Measurements from ENCODE around the gene C1orf116. TPM values are rescaled to one million over a fixed set of nuclear protein-coding genes. Genes with fewer than 3 reads are reported as not detected.

The C1orf116 gene
- total RNA-seq, 1 experiment from 2014 or later, result 2.4 TPM

- no peaks in the 10 kb centered on the region for H3K36me3 Mint-ChIP-seq
- H3K27ac Mint-ChIP-seq, result no peak overlapping the region
- H3K9me3 Mint-ChIP-seq, result no peaks in the 10 kb centered on the region
- TF ChIP-seq, protein P1, sequence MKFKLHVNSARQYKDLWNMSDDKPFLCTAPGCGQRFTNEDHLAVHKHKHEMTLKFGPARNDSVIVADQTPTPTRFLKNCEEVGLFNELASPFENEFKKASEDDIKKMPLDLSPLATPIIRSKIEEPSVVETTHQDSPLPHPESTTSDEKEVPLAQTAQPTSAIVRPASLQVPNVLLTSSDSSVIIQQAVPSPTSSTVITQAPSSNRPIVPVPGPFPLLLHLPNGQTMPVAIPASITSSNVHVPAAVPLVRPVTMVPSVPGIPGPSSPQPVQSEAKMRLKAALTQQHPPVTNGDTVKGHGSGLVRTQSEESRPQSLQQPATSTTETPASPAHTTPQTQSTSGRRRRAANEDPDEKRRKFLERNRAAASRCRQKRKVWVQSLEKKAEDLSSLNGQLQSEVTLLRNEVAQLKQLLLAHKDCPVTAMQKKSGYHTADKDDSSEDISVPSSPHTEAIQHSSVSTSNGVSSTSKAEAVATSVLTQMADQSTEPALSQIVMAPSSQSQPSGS (CRISPR knock-in tag; IDR thresholded peaks at IDR 0.05; ENCODE audit: borderline replicate concordance, low read depth), result no peak
- TF ChIP-seq, protein P2, sequence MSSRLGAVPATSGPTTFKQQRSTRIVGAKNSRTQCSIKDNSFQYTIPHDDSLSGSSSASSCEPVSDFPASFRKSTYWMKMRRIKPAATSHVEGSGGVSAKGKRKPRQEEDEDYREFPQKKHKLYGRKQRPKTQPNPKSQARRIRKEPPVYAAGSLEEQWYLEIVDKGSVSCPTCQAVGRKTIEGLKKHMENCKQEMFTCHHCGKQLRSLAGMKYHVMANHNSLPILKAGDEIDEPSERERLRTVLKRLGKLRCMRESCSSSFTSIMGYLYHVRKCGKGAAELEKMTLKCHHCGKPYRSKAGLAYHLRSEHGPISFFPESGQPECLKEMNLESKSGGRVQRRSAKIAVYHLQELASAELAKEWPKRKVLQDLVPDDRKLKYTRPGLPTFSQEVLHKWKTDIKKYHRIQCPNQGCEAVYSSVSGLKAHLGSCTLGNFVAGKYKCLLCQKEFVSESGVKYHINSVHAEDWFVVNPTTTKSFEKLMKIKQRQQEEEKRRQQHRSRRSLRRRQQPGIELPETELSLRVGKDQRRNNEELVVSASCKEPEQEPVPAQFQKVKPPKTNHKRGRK (CRISPR knock-in tag; IDR thresholded peaks at IDR 0.05; ENCODE audit: borderline replicate concordance), result no peak
- TF ChIP-seq RORB (CRISPR knock-in tag; IDR thresholded peaks at IDR 0.05) (no peak), HMGA2 (CRISPR knock-in tag; IDR thresholded peaks at IDR 0.05) (no peak), ZNF121 (CRISPR knock-in tag; IDR thresholded peaks at IDR 0.05) (no peak), TCF7 (CRISPR knock-in tag; IDR thresholded peaks at IDR 0.05; ENCODE audit: low read depth) (no peak), PRRX2 (CRISPR knock-in tag; IDR thresholded peaks at IDR 0.05) (no peak), NFYB (CRISPR knock-in tag; conservative IDR thresholded peaks at IDR 0.05; ENCODE audit: low read depth) (no peak), ETV6 (CRISPR knock-in tag; IDR thresholded peaks at IDR 0.05) (no peak), SMAD4 (CRISPR knock-in tag; IDR thresholded peaks at IDR 0.05) (no peak), IRF2 (CRISPR knock-in tag; IDR thresholded peaks at IDR 0.05; ENCODE audit: borderline replicate concordance, low read depth) (no peak)
- TF ChIP-seq, protein P3, sequence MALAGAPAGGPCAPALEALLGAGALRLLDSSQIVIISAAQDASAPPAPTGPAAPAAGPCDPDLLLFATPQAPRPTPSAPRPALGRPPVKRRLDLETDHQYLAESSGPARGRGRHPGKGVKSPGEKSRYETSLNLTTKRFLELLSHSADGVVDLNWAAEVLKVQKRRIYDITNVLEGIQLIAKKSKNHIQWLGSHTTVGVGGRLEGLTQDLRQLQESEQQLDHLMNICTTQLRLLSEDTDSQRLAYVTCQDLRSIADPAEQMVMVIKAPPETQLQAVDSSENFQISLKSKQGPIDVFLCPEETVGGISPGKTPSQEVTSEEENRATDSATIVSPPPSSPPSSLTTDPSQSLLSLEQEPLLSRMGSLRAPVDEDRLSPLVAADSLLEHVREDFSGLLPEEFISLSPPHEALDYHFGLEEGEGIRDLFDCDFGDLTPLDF (CRISPR knock-in tag; IDR thresholded peaks at IDR 0.05), result no peak
- DNase-seq (ENCODE audit: low spot score) (no peak), ATAC-seq (no peak)
- peaks cover 35% of the 10 kb centered on the region for H3K4me1 Mint-ChIP-seq
- ChIA-PET CTCF (interaction anchor here (1.4 kb wide), 1 partner anchor 52 kb away, joined by 3 read pairs; no protein-coding TSS in a partner anchor), POLR2A (no interaction called here)
- H3K4me3 Mint-ChIP-seq, result no peak overlapping the region
- H3K27me3 Mint-ChIP-seq (ENCODE audit: low read depth), result peaks cover 52% of the 10 kb centered on the region
Observed at GRCh38 chr1:206986885-206987284, 45.7 kb downstream of the C1orf116 start.

DNA sequence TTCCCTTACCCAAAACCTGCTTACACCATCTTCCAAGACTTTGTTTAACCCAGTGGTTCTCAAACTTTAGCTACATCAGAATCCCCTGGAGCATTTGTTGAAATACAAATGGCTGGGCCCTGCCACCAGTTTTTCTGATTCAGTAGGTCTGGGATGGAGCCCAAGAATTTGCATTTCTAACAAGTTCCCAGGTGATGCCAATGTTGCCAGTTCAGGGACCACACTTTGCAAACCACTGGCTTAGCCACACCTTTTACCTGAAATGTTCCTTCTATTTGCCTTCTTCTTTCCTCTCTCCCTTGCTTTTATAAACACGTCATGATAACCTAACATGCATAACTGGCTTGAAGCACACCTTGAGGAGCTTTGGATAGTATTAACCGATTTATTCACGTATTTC, 46.2 kb downstream of the C1orf116 start:
- Mint-ChIP-seq H3K27ac (no peak overlapping the region), H3K27me3 (ENCODE audit: low read depth) (peaks cover 55% of the 10 kb centered on the region)
- CTCF ChIA-PET, result interaction anchor here (1.0 to 1.4 kb wide), 2 partner anchors 14 to 51 kb away, joined by 3 read pairs; no protein-coding TSS in a partner anchor

DNA sequence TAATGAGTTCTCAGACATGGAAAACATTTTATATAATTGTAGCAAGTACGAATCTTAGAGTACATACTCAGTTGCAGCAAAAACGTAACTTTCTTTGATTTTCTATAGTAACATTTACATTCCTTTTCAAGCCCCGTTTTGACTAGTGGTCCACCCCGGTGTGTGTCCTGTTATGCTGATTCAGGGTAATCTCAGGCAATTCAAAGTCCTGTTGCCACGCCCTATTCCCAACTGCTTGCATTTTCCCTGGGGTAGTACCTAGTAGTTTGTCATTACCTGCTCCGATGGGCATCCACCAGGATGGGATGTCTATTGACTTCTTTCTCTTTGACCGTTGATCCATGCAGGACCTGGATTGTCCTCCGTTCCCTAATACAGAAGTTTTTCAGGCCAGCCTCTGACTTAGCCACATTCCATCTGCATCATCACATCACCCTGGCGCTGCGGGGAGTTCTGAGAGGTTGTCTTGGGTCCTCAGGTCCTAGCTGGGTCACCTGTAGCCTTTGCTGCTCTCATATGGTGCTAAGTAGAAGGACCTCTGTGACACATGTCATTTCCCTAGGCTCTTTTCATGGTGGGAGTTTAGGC, 47.3 kb downstream of the C1orf116 start:
- no peaks in the 10 kb centered on the region for H3K36me3 Mint-ChIP-seq
- H3K4me3 Mint-ChIP-seq, result 0 out of 2 replicates have a peak overlapping the region, but pooled peaks have one; percentile 7
- DNase-seq (ENCODE audit: low spot score) (no peak), ATAC-seq (peak; percentile 86)
- peaks cover 35% of the 10 kb centered on the region for H3K4me1 Mint-ChIP-seq
- CTCF ChIA-PET, result interaction anchor here (0.7 kb wide), 1 partner anchor 251 kb away, joined by 3 read pairs; no protein-coding TSS in a partner anchor
- POLR2A ChIA-PET, result no interaction called here
- H3K9me3 Mint-ChIP-seq, result no peaks in the 10 kb centered on the region
- no peak for TF ChIP-seq ETV6 (CRISPR knock-in tag; IDR thresholded peaks at IDR 0.05)
- TF ChIP-seq, protein P4, sequence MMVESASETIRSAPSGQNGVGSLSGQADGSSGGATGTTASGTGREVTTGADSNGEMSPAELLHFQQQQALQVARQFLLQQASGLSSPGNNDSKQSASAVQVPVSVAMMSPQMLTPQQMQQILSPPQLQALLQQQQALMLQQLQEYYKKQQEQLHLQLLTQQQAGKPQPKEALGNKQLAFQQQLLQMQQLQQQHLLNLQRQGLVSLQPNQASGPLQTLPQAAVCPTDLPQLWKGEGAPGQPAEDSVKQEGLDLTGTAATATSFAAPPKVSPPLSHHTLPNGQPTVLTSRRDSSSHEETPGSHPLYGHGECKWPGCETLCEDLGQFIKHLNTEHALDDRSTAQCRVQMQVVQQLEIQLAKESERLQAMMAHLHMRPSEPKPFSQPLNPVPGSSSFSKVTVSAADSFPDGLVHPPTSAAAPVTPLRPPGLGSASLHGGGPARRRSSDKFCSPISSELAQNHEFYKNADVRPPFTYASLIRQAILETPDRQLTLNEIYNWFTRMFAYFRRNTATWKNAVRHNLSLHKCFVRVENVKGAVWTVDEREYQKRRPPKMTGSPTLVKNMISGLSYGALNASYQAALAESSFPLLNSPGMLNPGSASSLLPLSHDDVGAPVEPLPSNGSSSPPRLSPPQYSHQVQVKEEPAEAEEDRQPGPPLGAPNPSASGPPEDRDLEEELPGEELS (CRISPR knock-in tag; IDR thresholded peaks at IDR 0.05), result 0 out of 2 replicates have a peak, but pooled peaks have one; percentile 39
- H3K27me3 Mint-ChIP-seq (ENCODE audit: low read depth), result peaks cover 57% of the 10 kb centered on the region
- no peak overlapping the region for H3K27ac Mint-ChIP-seq

More for the DNA sequence above, 46.2 kb downstream of the C1orf116 start:
- POLR2A ChIA-PET, result no interaction called here
- Mint-ChIP-seq H3K9me3 (no peaks in the 10 kb centered on the region), H3K36me3 (no peaks in the 10 kb centered on the region), H3K4me1 (peaks cover 35% of the 10 kb centered on the region), H3K4me3 (no peak overlapping the region)
- TF ChIP-seq, protein P5, sequence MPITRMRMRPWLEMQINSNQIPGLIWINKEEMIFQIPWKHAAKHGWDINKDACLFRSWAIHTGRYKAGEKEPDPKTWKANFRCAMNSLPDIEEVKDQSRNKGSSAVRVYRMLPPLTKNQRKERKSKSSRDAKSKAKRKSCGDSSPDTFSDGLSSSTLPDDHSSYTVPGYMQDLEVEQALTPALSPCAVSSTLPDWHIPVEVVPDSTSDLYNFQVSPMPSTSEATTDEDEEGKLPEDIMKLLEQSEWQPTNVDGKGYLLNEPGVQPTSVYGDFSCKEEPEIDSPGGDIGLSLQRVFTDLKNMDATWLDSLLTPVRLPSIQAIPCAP (CRISPR knock-in tag; IDR thresholded peaks at IDR 0.05), result no peak
- TF ChIP-seq ZNF396 (CRISPR knock-in tag; IDR thresholded peaks at IDR 0.05; ENCODE audit: borderline replicate concordance) (no peak), TP53 (CRISPR knock-in tag; IDR thresholded peaks at IDR 0.05) (no peak), ZNF219 (CRISPR knock-in tag; IDR thresholded peaks at IDR 0.05; ENCODE audit: borderline replicate concordance) (no peak)
- DNase-seq (ENCODE audit: low spot score), result no peak
- no peak for ATAC-seq
